HepG2 (cell line): ENCODE data around the gene NHLRC3. TPM values are rescaled to one million over a fixed set of nuclear protein-coding genes. Genes with fewer than 3 reads are reported as not detected.

Experiments
- ATAC-seq: fragments of 200-7000 bp; cut with Tn5 transposase; 3 replicates; pipeline ENCODE4 v1.9.1; 2020; ENCODE audit warnings: mild to moderate bottlenecking, moderate library complexity
- BruUV-seq: library from RNA; stranded (reverse); fragments of 400-500 nt; replicated peaks from 2 replicates; lab custom pipeline; 2021; lab: Mats Ljungman, UMichigan
- CTCF ChIA-PET: fragments of 300-600 bp; formaldehyde crosslinking; extraction: SDS; loops from one replicate; lab custom pipeline; 2021; ENCODE audit warnings: low total read pairs, inconsistent platforms, low intra/inter-chr PET ratio; lab: Yijun Ruan, JAX
- POLR2A ChIA-PET: fragments of 350-600 bp; sonication (Branson Sonifier 250); formaldehyde crosslinking; loops from one replicate; lab custom pipeline; 2020; ENCODE audit warnings: antibody characterized with exemption, inconsistent platforms; lab: Yijun Ruan, JAX
- DNase-seq: peaks from one replicate; pipeline ENCODE4 v3.0.0-alpha.2; 2015; ENCODE audit warnings: low spot score
- FAIRE-seq: peaks from 3 replicates; lab custom pipeline; 2011; peaks lifted over from hg19 to GRCh38; lab: Jason Lieb, UNC
- H2AFZ ChIP-seq: one replicate; pipeline ENCODE4 v1.6.1; 2011; ENCODE audit warnings: low read length, inconsistent platforms
- H3K27ac ChIP-seq: fragments of 300-600 bp; 3 replicates; pipeline ENCODE4 v1.8.0; 2011; ENCODE audit warnings: mixed run types, mild to moderate bottlenecking, mixed read lengths, low read length, inconsistent platforms; ENCODE audit not compliant: insufficient read depth; ENCODE audit errors: extremely low read length
- H3K27me3 ChIP-seq, 2 experiments: fragments of 200-600 bp in 1 of 2; 2 replicates in 1 of 2; 3 replicates in 1 of 2; pipeline versions ENCODE4 v1.6.0 to v1.8.0; 2011; ENCODE audit warnings: low read length in 2 of 2, mild to moderate bottlenecking in 2 of 2, moderate library complexity in 2 of 2, inconsistent platforms in 1 of 2; ENCODE audit not compliant: insufficient read depth in 2 of 2, control insufficient read depth in 1 of 2
- H3K36me3 ChIP-seq, 2 experiments: fragments of 200-600 bp in 1 of 2; replicated peaks in 1 of 2; 2 replicates in 1 of 2; 3 replicates in 1 of 2; pipeline versions ENCODE4 v1.5.1 to v1.8.0; 2011; ENCODE audit warnings: low read length in 2 of 2, inconsistent platforms in 1 of 2; ENCODE audit not compliant: insufficient read depth in 2 of 2, control insufficient read depth in 1 of 2
- H3K4me1 ChIP-seq: 2 replicates; pipeline ENCODE4 v1.5.1; 2012; ENCODE audit warnings: low read length, inconsistent platforms; ENCODE audit not compliant: insufficient read depth
- H3K4me2 ChIP-seq: 2 replicates; pipeline ENCODE4 v1.6.0; 2011; ENCODE audit warnings: low read depth, low read length, inconsistent platforms
- H3K4me3 ChIP-seq, 3 experiments: fragments of 200-600 bp in 1 of 3; sonication (generic), shearing (Covaris generic) in 1 of 3; replicated peaks in 1 of 3; 2 replicates each; pipeline ENCODE4 v1.5.1; 2011 to 2016; ENCODE audit warnings: low read length in 3 of 3, inconsistent platforms in 2 of 3, low read depth in 2 of 3, mild to moderate bottlenecking in 2 of 3, control low read depth in 1 of 3, mixed read lengths in 1 of 3; ENCODE audit not compliant: insufficient read depth in 1 of 3
- H3K79me2 ChIP-seq: one replicate; pipeline ENCODE4 v1.6.1; 2011; ENCODE audit warnings: low read length, inconsistent platforms; ENCODE audit not compliant: insufficient read depth
- H3K9ac ChIP-seq: 2 replicates; pipeline ENCODE4 v1.6.0; 2011; ENCODE audit warnings: mild to moderate bottlenecking, low read depth, low read length, inconsistent platforms; ENCODE audit not compliant: insufficient read depth
- H3K9me3 ChIP-seq: 2 replicates; pipeline ENCODE4 v1.5.1; 2012; ENCODE audit warnings: mild to moderate bottlenecking, low read length
- H4K20me1 ChIP-seq: 2 replicates; pipeline ENCODE4 v1.6.0; 2011; ENCODE audit warnings: inconsistent platforms, mild to moderate bottlenecking, low read length, moderate library complexity; ENCODE audit not compliant: insufficient read depth
- ARNT ChIP-seq: fragments of 450-650 bp; IDR thresholded peaks from 2 replicates; pipeline ENCODE4 v1.6.1; 2017
- NFKBIZ ChIP-seq: IDR thresholded peaks from 2 replicates; pipeline ENCODE4 v1.6.1; 2018; ENCODE audit warnings: missing genetic modification reagents, missing compliant biosample characterization
- SSRP1 ChIP-seq: IDR thresholded peaks from 2 replicates; pipeline ENCODE4 v1.6.1; 2016; ENCODE audit warnings: control low read depth
- ZBTB1 ChIP-seq: sonication (generic); formaldehyde crosslinking; IDR thresholded peaks from 2 replicates; pipeline ENCODE4 v1.4.0; 2020; ENCODE audit warnings: missing genetic modification reagents, borderline replicate concordance
- ZNF12 ChIP-seq: sonication (generic); formaldehyde crosslinking; IDR thresholded peaks from 2 replicates; pipeline ENCODE4 v1.5.0; 2020; ENCODE audit warnings: missing genetic modification reagents
- ZNF33A ChIP-seq: sonication (generic); formaldehyde crosslinking; IDR thresholded peaks from 2 replicates; pipeline ENCODE4 v1.5.1; 2020; ENCODE audit warnings: missing genetic modification reagents, mild to moderate bottlenecking, moderate library complexity, borderline replicate concordance
- ZNF510 ChIP-seq: sonication (generic); formaldehyde crosslinking; IDR thresholded peaks from 2 replicates; pipeline ENCODE4 v1.4.0; 2020; ENCODE audit warnings: low read depth, mild to moderate bottlenecking, missing genetic modification reagents
- ZNF678 ChIP-seq: sonication (generic); formaldehyde crosslinking; IDR thresholded peaks from 2 replicates; pipeline ENCODE4 v1.4.0; 2020; ENCODE audit warnings: mild to moderate bottlenecking, missing genetic modification reagents
- ZNF749 ChIP-seq: sonication (generic); formaldehyde crosslinking; IDR thresholded peaks from 2 replicates; pipeline ENCODE4 v1.8.0; 2022; ENCODE audit warnings: mild to moderate bottlenecking, missing genetic modification reagents, moderate library complexity, borderline replicate concordance
- WGBS: methylation state at CpG from one replicate; pipeline ENCODE4 v1.1.6; 2017; ENCODE audit warnings: low lambda C conversion rate; 5-methylcytosine and 5-hydroxymethylcytosine counted together
- in situ Hi-C: cut with HindIII; loops from 2 replicates; pipeline ENCODE4 v1.10.0; 2017; ENCODE audit warnings: low pct_unique_long_range_greater_than_20kb; ENCODE audit not compliant: extremely low pct_ligation_motif_present
- intact Hi-C: fragments of 100-400 bp; cut with micrococcal nuclease; formaldehyde crosslinking; loops from one replicate; pipeline ENCODE4 v1.10.0; 2022; ENCODE audit not compliant: unreplicated experiment
- polyA plus RNA-seq, 8 experiments: library from polyadenylated mRNA; depleted of rRNA in 3 of 8; stranded (reverse) in 7 of 8; unstranded in 1 of 8; fragments of >200 nt; fragmentation: Illumina TruSeq in 4 of 8; extraction: Trizol in 4 of 8; gene quantifications; 2 replicates each; pipeline versions ENCODE4 v1.2.1 to v1.2.3, GENCODE V29; 2011 to 2016; ENCODE audit warnings: low read depth in 4 of 8, missing spikeins in 1 of 8, mixed read lengths in 1 of 8; ENCODE audit not compliant: insufficient read depth in 1 of 8
- total RNA-seq, 5 experiments: library from RNA; depleted of rRNA; stranded (reverse); fragments of >200 nt; fragmentation: Illumina TruSeq; extraction: Trizol; gene quantifications; 2 replicates each; pipeline ENCODE4 v1.2.3, GENCODE V29; 2016; ENCODE audit warnings: low read depth in 1 of 5
- TF ChIP-seq, protein P1 (sequence below): sonication (generic); formaldehyde crosslinking; conservative IDR thresholded peaks from 2 replicates; pipeline ENCODE4 v1.4.0; 2020; ENCODE audit warnings: missing genetic modification reagents
- TF ChIP-seq, protein P2 (sequence below): sonication (generic); formaldehyde crosslinking; IDR thresholded peaks from 2 replicates; pipeline ENCODE4 v1.8.0; 2022; ENCODE audit warnings: missing genetic modification reagents, mild to moderate bottlenecking, inconsistent platforms, borderline replicate concordance
- TF ChIP-seq, protein P3 (sequence below): sonication (generic); formaldehyde crosslinking; IDR thresholded peaks from 2 replicates; pipeline ENCODE4 v1.4.0; 2020; ENCODE audit warnings: missing genetic modification reagents, borderline replicate concordance
- TF ChIP-seq, protein P4 (sequence below): sonication (generic); formaldehyde crosslinking; conservative IDR thresholded peaks from 2 replicates; pipeline ENCODE4 v1.8.0; 2022; ENCODE audit warnings: low read depth, missing genetic modification reagents
- TF ChIP-seq, protein P5 (sequence below): sonication (generic); formaldehyde crosslinking; IDR thresholded peaks from 2 replicates; pipeline ENCODE4 v1.9.0; 2021; ENCODE audit warnings: missing genetic modification reagents, borderline replicate concordance

NHLRC3 gene
- total and polyA plus RNA-seq, 2 of the 13 experiments (the other 11 are each of a cell fraction or from before 2014, with no cell fraction given) = 19.9 to 29.8 TPM

DNA sequence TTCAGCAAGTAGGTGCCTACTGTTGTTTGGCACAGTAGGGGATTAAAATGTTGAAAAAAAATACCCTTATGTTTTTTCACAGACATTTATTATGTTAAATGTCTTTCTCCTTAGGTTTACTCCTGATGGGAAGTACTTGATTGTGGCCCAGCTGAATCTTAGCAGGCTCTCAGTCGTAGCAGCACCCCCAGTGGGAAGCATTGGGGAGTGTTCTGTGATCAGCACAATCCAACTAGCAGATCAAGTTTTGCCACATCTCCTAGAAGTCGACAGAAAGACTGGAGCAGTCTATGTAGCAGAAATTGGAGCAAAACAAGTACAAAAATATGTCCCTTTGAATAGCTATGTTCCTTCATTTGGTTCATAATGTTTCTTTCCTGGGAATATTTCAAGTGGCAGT lies 9.3 kb downstream of the NHLRC3 start:
- BruUV-seq = no TSS peak
- no peak overlapping the region for H2AFZ ChIP-seq
- H3K27ac ChIP-seq = no peak overlapping the region
- H4K20me1 ChIP-seq = no peaks in the 10 kb centered on the region
- no peaks in the 10 kb centered on the region for H3K4me1 ChIP-seq
- TF ChIP-seq NFKBIZ (no peak), ZNF33A (no peak), ZNF510 (CRISPR knock-in tag) (no peak), SSRP1 (no peak), ARNT (no peak), ZBTB1 (CRISPR knock-in tag) (no peak), ZNF12 (no peak), ZNF678 (CRISPR knock-in tag) (no peak), ZNF749 (CRISPR knock-in tag) (no peak)
- TF ChIP-seq, protein P1, sequence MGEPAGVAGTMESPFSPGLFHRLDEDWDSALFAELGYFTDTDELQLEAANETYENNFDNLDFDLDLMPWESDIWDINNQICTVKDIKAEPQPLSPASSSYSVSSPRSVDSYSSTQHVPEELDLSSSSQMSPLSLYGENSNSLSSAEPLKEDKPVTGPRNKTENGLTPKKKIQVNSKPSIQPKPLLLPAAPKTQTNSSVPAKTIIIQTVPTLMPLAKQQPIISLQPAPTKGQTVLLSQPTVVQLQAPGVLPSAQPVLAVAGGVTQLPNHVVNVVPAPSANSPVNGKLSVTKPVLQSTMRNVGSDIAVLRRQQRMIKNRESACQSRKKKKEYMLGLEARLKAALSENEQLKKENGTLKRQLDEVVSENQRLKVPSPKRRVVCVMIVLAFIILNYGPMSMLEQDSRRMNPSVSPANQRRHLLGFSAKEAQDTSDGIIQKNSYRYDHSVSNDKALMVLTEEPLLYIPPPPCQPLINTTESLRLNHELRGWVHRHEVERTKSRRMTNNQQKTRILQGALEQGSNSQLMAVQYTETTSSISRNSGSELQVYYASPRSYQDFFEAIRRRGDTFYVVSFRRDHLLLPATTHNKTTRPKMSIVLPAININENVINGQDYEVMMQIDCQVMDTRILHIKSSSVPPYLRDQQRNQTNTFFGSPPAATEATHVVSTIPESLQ (CRISPR knock-in tag) = no peak
- TF ChIP-seq, protein P2, sequence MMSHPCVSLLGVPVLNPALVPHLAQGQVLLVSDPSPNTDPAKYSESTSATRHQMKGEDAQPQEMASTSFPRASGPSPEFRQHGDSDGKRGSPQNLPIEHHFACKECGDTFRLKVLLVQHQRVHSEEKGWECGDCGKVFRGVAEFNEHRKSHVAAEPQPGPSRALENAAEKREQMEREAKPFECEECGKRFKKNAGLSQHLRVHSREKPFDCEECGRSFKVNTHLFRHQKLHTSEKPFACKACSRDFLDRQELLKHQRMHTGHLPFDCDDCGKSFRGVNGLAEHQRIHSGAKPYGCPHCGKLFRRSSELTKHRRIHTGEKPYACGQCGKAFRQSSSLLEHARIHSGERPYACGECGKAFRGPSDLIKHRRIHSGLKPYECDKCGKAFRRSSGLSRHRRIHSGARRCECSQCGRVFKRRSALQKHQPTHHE (CRISPR knock-in tag) = no peak
- TF ChIP-seq, protein P3, sequence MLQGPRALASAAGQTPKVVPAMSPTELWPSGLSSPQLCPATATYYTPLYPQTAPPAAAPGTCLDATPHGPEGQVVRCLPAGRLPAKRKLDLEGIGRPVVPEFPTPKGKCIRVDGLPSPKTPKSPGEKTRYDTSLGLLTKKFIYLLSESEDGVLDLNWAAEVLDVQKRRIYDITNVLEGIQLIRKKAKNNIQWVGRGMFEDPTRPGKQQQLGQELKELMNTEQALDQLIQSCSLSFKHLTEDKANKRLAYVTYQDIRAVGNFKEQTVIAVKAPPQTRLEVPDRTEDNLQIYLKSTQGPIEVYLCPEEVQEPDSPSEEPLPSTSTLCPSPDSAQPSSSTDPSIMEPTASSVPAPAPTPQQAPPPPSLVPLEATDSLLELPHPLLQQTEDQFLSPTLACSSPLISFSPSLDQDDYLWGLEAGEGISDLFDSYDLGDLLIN (CRISPR knock-in tag) = no peak
- TF ChIP-seq, protein P4, sequence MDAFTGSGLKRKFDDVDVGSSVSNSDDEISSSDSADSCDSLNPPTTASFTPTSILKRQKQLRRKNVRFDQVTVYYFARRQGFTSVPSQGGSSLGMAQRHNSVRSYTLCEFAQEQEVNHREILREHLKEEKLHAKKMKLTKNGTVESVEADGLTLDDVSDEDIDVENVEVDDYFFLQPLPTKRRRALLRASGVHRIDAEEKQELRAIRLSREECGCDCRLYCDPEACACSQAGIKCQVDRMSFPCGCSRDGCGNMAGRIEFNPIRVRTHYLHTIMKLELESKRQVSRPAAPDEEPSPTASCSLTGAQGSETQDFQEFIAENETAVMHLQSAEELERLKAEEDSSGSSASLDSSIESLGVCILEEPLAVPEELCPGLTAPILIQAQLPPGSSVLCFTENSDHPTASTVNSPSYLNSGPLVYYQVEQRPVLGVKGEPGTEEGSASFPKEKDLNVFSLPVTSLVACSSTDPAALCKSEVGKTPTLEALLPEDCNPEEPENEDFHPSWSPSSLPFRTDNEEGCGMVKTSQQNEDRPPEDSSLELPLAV (CRISPR knock-in tag) = no peak
- TF ChIP-seq, protein P5, sequence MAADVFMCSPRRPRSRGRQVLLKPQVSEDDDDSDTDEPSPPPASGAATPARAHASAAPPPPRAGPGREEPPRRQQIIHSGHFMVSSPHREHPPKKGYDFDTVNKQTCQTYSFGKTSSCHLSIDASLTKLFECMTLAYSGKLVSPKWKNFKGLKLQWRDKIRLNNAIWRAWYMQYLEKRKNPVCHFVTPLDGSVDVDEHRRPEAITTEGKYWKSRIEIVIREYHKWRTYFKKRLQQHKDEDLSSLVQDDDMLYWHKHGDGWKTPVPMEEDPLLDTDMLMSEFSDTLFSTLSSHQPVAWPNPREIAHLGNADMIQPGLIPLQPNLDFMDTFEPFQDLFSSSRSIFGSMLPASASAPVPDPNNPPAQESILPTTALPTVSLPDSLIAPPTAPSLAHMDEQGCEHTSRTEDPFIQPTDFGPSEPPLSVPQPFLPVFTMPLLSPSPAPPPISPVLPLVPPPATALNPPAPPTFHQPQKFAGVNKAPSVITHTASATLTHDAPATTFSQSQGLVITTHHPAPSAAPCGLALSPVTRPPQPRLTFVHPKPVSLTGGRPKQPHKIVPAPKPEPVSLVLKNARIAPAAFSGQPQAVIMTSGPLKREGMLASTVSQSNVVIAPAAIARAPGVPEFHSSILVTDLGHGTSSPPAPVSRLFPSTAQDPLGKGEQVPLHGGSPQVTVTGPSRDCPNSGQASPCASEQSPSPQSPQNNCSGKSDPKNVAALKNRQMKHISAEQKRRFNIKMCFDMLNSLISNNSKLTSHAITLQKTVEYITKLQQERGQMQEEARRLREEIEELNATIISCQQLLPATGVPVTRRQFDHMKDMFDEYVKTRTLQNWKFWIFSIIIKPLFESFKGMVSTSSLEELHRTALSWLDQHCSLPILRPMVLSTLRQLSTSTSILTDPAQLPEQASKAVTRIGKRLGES (CRISPR knock-in tag) = no peak
- H3K4me2 ChIP-seq = no peak overlapping the region
- no peaks in the 10 kb centered on the region for H3K79me2 ChIP-seq
- ChIA-PET POLR2A (no interaction called here), CTCF (no interaction called here)
- FAIRE-seq = no peak
- H3K9ac ChIP-seq = no peak overlapping the region
- no peak overlapping the region for H3K4me3 ChIP-seq
- ATAC-seq = peak; percentile 64; the same call in 2 of the 3 replicates
- no peaks in the 10 kb centered on the region for H3K27me3 ChIP-seq
- no peaks in the 10 kb centered on the region for H3K9me3 ChIP-seq
- in situ Hi-C loops = no loop called here
- no peak for DNase-seq
- H3K36me3 ChIP-seq = no peaks in the 10 kb centered on the region; a peak in 1 of 5 replicates
- WGBS = 89% methylated on average over 2 of the region's 2 CpGs
- intact Hi-C loops = no loop called here
